Pons (tissue), 1 donor: ENCODE data around the gene PHACTR3.

Source experiments
- DNase-seq: peaks from one replicate; pipeline ENCODE4 v3.0.0-alpha.2; 2016; ENCODE audit warnings: low spot score

Gene PHACTR3

DNA sequence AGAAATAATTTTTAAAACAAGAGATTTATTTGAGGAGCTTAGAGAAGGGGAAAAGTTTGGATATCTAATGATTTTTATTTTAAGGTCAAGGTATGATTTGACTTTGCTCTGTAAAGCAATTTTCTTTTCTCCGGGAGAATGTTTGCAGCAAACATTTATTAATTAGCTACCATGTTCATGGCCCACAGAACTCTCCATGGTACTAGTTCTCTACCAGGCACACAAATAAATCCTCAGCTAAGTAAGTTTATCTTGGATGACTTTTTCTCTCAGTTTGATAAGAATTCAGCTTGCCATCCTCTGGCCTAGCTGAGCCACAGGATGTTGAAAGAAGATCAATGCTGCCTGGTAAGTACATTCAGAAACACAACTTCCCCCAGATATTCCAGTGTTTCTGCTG, 94.3 kb downstream of the PHACTR3 start:
- no peak for DNase-seq

DNA sequence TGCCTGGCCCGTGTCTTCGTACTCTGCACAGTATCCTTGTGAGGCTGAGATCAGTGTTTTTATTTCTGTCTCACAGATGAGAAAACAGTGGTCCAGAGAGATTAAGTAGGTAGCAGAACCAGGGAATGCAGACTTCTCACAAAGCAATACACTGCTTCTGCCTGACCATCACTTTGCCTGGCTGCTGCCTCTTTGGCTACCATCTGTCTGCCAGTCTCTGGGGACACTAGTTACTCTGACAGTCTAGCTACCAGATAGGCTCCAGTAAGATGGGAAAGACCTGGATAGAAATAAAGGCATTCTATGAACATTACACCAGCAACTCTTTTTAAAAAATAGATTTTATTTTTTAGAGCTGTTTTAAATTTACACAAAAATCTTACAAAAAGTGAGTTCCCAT, 96.9 kb downstream of the PHACTR3 start:
- no peak for DNase-seq

DNA sequence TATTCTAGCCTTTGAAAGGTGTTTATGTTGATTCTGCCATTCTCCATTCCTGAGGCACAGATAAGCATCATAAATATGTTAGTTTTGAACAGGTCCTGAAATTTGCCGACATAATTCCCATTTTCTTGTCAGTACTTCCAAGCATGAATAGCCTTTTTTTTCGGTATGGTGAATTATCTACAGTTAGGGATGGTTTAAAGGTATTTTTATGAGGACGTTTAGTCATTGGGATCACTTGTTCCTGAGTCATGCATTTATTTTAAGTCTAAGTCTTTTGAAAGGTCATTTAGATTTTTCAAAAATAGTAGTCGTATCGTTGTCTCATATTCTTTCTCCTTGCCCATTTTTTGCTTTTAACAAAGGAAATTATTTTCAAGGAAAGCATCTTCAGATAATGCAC, 98.7 kb downstream of the PHACTR3 start:
- no peak for DNase-seq

DNA sequence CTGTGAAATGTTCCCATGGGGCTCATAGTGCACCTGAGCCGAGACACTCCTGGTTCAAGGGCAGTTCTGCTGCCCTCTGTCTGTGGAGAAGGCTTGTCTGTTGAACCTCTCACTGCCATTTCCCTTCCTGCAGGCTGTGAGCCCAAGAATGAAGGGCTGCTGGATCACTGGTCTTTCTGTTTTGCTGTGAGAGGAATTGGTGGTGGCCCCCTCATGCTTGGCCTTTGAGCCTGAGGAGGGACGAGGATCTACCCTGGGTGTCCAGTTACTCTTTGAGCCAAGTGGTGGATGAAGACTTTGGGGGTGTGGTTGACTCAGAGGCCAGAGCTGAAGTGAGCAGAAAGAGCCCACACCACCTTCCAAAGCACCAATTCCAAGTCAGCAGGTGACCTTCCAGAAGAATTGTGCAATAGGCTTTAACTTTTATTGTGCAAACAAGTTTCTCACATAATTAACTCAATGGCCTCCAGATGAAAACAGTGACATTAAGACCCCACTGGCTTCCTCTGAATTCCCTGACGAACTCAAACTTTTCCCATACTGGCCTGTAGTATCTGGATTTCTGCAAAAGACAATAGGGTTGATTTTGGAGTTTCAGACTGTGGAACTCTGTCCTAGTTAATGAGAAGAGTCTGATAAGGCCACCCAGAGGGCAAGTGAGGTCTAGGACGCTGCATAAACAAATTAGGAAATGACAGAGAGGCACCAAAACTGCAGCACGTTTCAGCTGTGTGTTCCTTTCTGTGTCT, 101.5 kb downstream of the PHACTR3 start:
- DNase-seq: no peak

DNA sequence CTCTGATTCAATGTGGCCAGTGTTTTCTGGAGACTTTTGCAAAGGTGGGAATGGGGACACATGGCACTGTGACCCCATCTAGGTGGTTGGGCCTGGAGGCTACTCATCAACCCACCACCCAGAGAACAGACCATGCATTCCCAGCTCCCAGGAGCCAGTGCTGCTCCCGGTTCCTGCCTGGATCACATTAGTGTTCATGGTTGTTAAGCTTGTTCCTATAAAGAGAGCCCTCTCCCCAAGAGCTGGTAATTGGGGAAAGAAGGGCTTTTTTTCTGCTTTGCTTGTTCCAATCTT, 102.0 kb downstream of the PHACTR3 start:
- DNase-seq: no peak

DNA sequence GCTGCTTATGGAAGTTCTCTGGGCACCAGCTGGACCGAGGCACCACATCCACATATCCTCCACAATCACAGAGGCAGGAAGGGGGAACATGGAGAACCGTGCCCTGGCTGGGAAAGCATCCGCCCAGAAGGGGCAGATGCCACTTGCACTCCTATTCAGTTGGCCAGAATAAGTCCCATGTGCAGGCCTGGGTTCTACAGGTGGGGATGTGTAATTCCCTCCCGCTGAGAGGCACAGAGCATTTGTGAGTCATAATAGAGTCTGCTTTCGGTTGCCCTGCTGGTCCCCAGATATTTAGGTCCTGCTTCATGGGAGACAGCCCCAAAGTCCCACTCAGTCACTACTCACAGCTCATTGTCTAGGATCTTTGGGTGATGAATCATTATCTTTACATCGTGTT, 104.0 kb downstream of the PHACTR3 start:
- DNase-seq: no peak

DNA sequence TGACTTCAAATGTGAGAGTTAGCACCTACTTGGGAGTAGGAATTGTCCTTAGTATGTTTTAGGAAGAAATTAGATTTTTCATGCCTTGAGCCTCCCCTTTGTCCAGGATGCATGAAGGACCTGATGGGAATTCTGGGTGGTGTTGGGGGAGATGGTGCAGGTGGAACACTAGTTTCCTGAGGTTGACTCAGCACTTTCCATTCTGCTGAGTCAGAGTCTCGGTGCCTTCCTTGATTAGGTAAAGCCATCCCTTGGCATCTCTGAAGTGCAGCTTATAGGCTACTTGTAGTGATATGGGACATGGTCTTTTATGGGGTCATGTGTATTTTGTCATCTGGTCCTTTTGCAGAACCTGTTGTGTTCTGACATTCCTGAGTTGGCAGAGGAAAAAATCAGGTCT, 105.3 kb downstream of the PHACTR3 start:
- DNase-seq: no peak

DNA sequence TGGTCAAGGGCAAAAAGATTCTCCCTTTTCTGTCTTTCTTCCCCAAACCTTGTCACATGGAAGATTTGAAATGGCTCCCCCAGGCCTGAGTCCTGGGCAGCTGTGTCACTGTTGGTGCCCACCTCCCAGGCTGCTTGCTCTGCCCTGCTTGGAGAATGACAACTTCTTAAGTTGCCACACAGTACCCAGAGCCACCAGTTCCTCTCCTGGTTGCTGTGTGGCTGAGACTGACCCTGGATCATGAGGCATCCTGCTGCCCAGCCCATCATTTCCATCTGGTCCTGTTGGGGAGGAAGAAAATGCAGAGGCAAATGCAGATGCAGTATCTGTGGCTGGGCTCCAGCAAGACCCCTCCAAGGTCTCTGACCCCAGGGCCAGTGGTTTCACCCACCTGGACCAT, 113.7 kb downstream of the PHACTR3 start:
- no peak for DNase-seq

DNA sequence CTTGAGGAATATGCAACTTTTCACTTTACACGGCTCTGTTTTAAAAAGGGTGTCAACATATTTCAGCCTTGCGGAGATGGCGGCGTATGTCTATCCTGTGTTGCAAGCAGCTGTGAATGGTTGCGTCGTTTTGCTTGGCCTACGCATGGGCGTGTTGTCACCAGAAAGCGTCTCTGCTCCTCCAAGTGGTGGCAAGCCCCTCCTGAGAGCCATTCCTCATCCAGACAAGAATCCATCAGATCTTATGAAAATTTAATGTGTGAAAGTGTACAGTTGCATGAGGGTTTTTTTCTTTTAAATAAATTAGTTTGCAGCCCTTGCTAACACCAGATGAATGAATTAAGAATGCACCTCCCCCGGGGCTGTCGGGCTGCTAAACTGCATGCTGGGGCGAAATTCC, 114.4 kb downstream of the PHACTR3 start:
- DNase-seq: no peak

DNA sequence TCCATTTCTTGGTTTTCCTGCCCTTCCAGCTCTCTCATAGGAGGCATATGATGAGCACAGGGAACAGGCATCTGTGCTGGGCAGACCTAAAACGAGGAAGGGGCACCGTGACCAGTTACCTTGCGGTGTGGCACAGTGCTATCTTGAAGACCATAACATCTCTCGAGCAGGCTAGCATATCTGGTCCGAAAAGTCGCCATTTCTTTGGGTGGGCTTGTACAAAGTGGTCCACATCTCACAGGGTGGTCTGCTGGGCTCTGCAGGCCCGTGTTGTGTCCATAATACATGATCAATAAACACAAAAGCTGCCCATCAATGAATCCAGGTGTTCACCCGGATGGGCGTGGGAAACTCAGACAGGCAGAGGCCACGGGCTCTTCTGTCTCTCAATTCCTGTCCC, 115.7 kb downstream of the PHACTR3 start:
- no peak for DNase-seq

DNA sequence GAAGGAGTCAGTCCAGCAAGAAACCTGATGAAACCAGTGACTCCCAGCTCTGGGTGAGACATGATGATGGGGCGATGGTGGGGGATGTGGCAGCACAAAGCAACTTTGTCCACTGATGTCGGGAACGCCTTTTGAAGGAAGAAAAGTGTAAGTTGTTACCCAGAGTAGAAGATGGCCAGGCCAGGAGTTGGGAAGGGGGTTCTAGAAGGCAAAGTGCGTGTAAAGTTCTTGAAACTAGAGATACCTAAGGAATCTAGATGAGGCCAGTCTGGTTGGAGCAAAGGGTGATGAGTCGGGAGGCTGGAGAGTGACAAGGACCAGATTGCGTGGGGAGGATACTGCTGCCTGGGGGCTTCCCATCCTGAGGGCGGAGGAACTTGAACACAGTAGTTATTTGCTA, 117.0 kb downstream of the PHACTR3 start:
- DNase-seq: no peak

DNA sequence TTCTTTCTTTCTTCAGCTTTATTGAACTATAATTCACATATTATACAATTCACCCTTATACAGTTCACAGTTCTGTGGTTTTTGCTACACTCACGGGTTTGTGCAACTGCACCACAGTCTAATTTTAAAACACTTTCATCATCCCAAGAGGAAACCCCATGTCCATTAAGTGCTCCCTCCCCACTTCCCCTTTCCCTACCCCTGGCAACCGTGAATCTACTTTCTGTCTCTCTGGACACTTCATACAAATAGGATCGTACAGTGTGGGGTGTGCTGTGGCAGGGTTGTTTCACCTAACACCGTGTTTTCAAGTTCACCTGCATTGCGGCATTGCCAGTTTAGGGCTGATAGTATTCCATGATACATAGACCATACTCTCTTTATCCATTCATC, 118.8 kb downstream of the PHACTR3 start:
- peak; percentile 71 for DNase-seq

DNA sequence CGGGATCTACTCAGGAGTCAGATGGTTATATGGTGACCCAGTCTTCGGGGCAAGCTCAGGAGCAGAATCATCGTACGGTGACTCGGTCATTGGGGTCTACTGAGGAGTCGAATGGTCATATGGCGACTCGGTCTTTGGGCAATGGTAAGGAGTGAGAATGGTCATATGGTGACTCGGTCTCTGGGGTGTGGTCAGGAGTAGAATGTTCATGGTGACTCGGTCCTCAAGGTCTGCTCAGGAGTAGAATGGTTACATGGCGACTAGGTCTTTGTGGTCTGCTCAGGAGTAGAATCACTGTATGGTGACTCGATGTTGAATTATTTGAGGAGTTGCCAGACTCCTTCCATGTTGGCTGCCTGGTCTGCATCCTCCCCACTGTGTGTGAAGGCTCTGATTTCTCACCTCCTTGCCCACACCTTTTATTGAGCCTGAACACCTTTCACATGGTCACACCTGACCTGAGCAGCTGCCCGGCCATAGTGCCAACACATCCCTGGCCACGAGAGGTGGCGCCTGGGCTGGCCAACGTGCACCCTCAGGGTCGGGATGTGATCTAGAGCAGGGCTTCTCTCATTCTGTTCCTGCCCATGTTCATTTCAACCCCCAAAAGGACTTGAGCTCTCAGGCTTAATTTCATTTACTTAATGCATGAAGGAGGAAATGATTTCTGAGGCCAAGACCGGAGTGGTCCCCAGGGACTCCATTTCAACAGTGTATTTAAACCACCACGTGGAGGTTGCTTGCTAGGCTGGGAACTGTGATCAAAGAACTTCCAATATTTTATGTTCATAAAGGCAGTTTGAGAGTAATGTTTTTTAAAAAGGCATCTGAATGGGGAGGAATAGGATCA, 119.5 kb downstream of the PHACTR3 start:
- DNase-seq: no peak

DNA sequence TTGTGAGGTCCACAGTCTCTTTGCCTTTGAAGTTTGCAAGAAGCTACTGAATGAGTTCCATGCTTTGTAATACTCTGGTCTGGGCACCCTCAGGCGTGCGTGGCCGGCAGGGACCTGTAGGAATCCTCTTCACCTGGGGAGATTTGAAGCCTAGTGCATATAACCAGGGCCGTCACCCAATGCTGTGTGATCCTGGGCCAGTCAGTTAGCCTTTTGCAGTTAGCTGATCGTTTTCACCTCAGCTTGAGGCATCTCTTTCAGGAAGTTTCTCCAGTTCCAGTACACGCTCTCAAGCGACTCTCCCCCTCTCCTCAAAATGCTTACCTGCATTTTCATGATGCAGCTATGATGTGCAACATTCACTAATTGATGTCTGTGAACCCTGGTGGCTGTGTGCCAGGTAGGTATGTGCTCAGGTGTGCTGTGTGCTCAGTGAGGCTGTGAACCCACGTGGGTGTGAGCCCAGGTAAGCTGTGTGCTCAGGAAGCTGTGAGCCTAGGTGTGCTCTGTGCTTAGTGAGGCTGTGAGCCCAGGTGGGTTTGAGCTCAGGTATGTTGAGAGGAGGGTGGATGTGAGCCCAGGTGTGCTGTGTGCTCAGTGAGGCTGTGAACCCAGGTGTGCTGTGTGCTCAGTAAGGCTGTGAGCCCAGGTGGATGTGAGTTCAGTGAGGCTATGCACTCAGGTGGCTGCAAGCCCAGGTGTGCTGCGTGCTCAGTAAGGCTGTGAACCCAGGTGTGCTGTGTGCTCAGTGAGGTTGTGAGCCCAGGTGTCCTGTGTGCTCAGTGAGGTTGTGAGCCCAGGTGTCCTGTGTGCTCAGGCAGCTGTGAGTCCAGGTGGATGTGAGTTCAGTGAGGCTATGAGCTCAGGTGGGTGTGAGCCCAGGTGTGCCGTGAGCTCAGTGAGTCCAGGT, 120.4 kb downstream of the PHACTR3 start:
- DNase-seq: no peak

DNA sequence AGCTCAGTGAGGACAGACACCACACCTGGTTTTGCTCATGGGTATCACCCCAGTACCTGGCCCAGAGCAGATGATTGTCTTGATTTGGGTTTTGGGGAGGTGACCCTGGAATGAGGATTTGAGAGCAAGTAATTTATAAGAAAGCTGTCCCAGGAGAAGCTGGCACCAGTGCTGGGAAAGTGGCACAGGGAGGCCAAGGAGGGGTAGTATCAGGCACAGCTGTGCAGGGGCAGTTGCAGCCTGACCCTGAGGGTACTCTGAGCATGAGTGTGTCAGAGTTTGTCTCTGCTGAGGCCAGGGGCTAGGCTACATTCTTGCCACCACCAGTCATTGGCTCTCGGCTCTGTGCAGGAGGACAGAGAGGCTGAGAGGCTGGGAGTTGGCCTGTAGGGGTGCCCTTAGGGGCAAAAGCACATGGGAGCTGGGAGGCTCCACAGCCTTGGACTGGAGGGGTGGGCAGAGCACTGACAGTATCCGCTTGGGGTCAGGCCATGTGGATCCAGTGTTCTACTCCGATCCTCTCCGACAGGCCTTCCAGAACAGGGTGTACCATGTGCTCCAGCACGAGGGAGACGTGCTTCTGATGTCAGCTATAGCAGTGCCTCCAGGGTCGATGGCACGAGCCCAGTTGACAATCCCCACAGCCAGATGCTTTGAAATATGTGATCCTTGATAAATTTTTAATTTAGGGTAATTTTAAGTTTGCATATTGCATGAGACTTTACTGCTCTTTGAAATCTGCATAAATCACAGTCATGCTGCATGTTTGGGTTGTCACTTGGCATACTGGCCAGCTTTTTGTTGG, 121.3 kb downstream of the PHACTR3 start:
- DNase-seq: no peak

DNA sequence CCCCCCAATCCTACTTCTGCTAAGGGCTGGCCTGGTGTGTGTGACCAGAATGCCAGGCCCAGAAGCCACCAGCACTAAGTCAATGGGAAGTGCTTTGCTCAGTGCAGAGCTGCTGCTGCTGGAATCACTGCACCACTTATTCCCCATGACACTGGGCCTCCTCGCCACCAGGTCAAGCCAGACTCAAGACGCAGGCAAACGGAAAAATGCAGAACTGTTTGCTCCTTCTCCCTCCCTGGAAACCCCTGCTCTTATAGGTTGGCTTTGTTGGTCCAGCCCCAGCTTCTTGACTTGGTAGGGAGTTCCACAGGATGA, 121.9 kb downstream of the PHACTR3 start:
- DNase-seq: no peak

DNA sequence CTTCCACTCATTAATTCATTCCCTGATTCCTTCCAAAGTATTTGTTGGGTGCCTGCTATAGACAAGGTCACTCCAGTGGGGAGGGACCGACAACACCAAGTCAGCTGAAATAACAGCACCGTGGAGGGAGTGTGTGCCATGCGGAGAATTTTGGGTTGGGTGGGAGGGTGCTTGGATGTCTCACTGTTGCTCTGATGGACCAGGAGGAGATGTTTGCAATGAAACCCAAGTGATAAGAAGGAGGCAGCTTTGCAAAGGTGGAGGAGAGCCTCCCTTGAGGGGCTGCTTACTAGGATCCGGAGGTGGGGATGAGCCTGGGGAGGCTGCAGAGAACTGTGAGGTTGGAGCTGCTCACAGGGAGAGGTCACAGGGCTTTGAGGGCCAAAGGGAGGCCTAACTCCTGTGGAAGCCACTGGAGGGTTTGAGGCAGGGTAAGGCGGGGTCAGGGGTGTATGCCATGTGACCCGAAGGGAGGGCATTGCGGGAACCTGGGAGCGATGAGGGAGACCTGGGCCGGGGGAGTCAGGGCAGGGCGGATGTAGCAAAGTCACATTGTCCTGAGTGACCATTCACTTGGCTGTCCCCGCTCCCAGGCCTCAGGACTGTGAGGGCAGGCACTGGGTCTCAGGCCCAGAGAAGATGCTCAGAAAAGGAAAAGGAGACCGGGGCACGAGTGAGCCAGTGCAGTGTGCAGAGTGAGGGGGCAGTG, 124.5 kb downstream of the PHACTR3 start:
- DNase-seq: no peak

DNA sequence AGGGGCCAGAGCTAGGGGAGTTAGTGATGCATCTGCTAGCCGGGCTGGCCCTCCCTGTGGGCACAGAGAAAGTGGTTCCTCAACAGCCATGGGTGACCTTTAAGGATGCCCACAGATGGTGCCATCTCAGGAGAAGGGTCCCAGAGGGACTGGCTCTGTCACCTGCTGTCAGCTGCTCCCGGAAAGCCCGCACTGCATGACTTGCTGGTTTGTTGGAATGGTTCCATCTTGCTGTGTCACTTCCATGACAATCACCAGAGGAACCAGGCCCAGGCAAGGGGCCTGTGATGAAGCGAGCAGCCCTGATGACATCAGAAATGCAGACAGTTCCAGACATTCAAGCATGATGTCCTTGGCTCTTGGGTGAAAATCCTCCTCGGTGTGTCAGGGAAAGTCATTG, 125.2 kb downstream of the PHACTR3 start:
- DNase-seq: no peak

DNA sequence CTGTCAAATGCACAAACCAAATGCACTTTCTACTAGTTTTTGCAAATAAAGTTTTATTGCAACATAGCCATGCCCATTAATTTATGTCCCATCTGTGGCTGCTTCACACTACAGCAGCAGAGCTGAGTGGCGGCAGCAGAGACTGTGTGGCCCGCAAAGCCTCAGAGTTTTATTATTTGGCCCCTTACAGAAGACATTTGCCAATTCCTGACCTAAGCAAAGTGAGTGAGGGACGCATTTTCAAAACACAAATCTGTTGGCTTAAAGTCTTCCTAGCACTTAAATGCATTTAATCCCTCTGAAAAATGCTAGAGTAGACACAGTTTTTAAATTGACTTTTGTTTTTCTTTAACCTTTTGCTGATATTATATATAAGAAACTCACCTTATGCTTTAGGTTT, 126.4 kb downstream of the PHACTR3 start:
- no peak for DNase-seq

DNA sequence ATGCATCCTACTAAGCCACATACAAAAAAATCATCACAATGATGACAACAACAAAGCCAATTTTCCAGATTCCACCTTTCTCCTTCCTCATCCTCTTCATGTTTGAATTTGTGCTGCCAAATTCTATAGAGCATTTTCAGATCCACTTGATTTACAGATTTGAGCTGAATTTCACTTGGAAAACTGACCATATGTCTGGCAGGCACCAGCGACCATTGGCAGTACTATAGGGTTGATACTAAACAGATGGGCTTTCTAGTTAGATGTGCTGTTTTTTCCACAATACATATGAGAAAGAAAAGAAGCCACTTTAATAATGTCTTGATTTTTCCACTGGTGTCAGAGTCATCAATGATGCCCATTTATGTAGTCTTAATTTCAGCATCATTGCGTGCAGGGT, 127.0 kb downstream of the PHACTR3 start:
- DNase-seq: no peak

DNA sequence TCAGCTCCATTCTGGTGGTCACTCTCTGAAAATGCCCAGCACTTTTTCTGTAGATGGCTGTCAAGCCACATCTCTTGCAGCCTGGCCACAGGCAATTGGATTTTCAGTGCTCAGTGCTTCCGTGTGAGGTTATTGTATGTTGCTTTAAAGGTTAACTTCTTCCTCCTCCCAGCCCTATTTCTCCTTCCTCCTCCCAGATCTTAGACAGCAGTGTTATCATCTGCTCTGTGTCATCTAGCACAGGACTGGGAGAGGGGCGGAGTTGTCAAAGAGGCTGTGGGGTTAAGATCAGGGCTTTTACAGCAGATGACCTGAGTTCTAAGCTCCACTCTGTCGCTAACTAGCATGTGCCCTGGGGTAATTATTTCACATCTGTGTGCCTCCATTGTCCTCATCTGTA, 129.0 kb downstream of the PHACTR3 start:
- DNase-seq: no peak
